Measurements from ENCODE around the gene THEMIS.

DNA sequence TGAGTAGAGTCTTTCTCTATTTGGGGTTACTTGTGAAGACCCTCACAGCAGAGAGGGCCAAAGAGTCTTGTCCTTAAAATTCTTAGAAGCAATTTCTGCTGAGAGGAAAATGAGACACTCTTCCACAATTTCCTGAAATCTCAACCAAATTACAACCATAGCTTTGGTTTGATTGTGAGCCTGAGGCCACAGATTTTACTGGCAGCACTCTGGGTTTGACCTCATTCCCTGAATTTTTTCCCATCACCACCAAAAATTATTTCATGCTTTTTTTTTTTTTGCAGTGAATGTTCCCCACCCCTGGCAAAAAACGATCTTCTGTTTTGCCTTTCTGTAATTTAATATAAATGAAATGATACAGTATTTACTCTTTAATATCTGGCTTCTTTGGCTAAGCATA lies 125.5 kb downstream of the THEMIS start:
- no peak for TF ChIP-seq POLR2A (IDR thresholded peaks at IDR 0.05)
- TF ChIP-seq CTCF (IDR thresholded peaks at IDR 0.05), result no peak

Data from lower leg skin (tissue), 3 donors.